ENCODE measurements around the gene IGF1. TPM values are rescaled to one million over a fixed set of nuclear protein-coding genes. Genes with fewer than 3 reads are reported as not detected.

The IGF1 gene
- total and polyA plus RNA-seq, 3 donors from 2014 or later = 16.2 to 50.9 (median 16.9) TPM

- Histone ChIP-seq H3K27me3 (no peaks in the 10 kb centered on the region), H3K27ac (no peak overlapping the region), H3K36me3 (ENCODE audit: low read depth, missing control alignments) (no peaks in the 10 kb centered on the region), H3K4me3 (no peak overlapping the region), H3K4me1 (peaks cover 6% of the 10 kb centered on the region), H3K9me3 (no peaks in the 10 kb centered on the region)
- 75 to 78% methylated on average over 4 of the region's 4 CpGs for WGBS, 2 donors
- intact Hi-C loops (cut with DNase I; ENCODE audit: low total_unique reads) = no loop called here
- DNase-seq = no peak
- TF ChIP-seq POLR2A (IDR thresholded peaks at IDR 0.05) = no peak
- TF ChIP-seq CTCF (IDR thresholded peaks at IDR 0.05) = no peak
Observed at GRCh38 chr12:102436867-102437266, 43.5 kb downstream of the IGF1 start.

GRCh38 chr12:102435827-102436436, 44.4 kb downstream of the IGF1 start:
- 93 to 94% methylated on average over 4 of the region's 4 CpGs for WGBS, 2 donors
- no peaks in the 10 kb centered on the region for H3K9me3 ChIP-seq
- peaks cover 6% of the 10 kb centered on the region for H3K4me1 ChIP-seq
- no peak for TF ChIP-seq POLR2A (IDR thresholded peaks at IDR 0.05)
- TF ChIP-seq CTCF (IDR thresholded peaks at IDR 0.05) = no peak
- H3K27me3 ChIP-seq = no peaks in the 10 kb centered on the region
- H3K27ac ChIP-seq = no peak overlapping the region
- intact Hi-C loops (cut with DNase I; ENCODE audit: low total_unique reads) = no loop called here
- H3K4me3 ChIP-seq = no peak overlapping the region
- H3K36me3 ChIP-seq (ENCODE audit: low read depth, missing control alignments) = no peaks in the 10 kb centered on the region
- DNase-seq = no peak

GRCh38 chr12:102433304-102433703, 47.1 kb downstream of the IGF1 start:
- H3K27ac ChIP-seq = no peak overlapping the region
- WGBS, 2 donors = 74 to 80% methylated on average over 1 of the region's 1 CpG
- no peak overlapping the region for H3K4me3 ChIP-seq
- no peak for DNase-seq
- TF ChIP-seq POLR2A (IDR thresholded peaks at IDR 0.05) (no peak), CTCF (IDR thresholded peaks at IDR 0.05) (no peak)
- no peaks in the 10 kb centered on the region for H3K27me3 ChIP-seq
- H3K9me3 ChIP-seq = no peaks in the 10 kb centered on the region
- no peaks in the 10 kb centered on the region for H3K36me3 ChIP-seq (ENCODE audit: low read depth, missing control alignments)
- intact Hi-C loops (cut with DNase I; ENCODE audit: low total_unique reads) = no loop called here
- no peaks in the 10 kb centered on the region for H3K4me1 ChIP-seq

- Histone ChIP-seq H3K27me3 (no peaks in the 10 kb centered on the region), H3K27ac (no peak overlapping the region), H3K4me3 (no peak overlapping the region), H3K36me3 (ENCODE audit: low read depth, missing control alignments) (no peaks in the 10 kb centered on the region), H3K4me1 (peaks cover 10% of the 10 kb centered on the region), H3K9me3 (no peaks in the 10 kb centered on the region)
- TF ChIP-seq POLR2A (IDR thresholded peaks at IDR 0.05) (no peak), CTCF (IDR thresholded peaks at IDR 0.05) (no peak)
- no peak for DNase-seq
- intact Hi-C loops (cut with DNase I; ENCODE audit: low total_unique reads) = no loop called here
- WGBS, 2 donors = 37 to 41% methylated on average over 3 of the region's 3 CpGs
Observed at GRCh38 chr12:102430661-102431060, 49.7 kb downstream of the IGF1 start.

All from testis (tissue), 3 donors.